Measurements from ENCODE around the gene STUM.
A peak's percentile ranks its signal among the peaks of the same experiment; 100 is the strongest.

The STUM gene

GRCh38 chr1:226648421-226648820 is 99.9 kb downstream of the STUM start:
- TF ChIP-seq CTCF (IDR thresholded peaks at IDR 0.05; ENCODE audit: borderline replicate concordance, insufficient read depth, low read depth, low read length) = no peak
- no peak overlapping the region for H3K4me3 ChIP-seq (ENCODE audit: low read depth, low read length)

- TF ChIP-seq CTCF (IDR thresholded peaks at IDR 0.05; ENCODE audit: borderline replicate concordance, insufficient read depth, low read depth, low read length) = no peak
- no peak overlapping the region for H3K4me3 ChIP-seq (ENCODE audit: low read depth, low read length)
These were observed 100.7 kb downstream of the STUM start for GRCh38 chr1:226649244-226649643.

GRCh38 chr1:226649780-226650179 is 101.2 kb downstream of the STUM start:
- TF ChIP-seq CTCF (IDR thresholded peaks at IDR 0.05; ENCODE audit: borderline replicate concordance, insufficient read depth, low read depth, low read length) = peak; percentile 6; the same call in 1 of the 2 replicates
- no peak overlapping the region for H3K4me3 ChIP-seq (ENCODE audit: low read depth, low read length)

- no peak overlapping the region for H3K4me3 ChIP-seq (ENCODE audit: low read depth, low read length)
- no peak for TF ChIP-seq CTCF (IDR thresholded peaks at IDR 0.05; ENCODE audit: borderline replicate concordance, insufficient read depth, low read depth, low read length)
These were observed 101.8 kb downstream of the STUM start for GRCh38 chr1:226650236-226650841.

GRCh38 chr1:226651041-226651731 is 102.6 kb downstream of the STUM start:
- TF ChIP-seq CTCF (IDR thresholded peaks at IDR 0.05; ENCODE audit: borderline replicate concordance, insufficient read depth, low read depth, low read length) = no peak
- no peak overlapping the region for H3K4me3 ChIP-seq (ENCODE audit: low read depth, low read length)

GRCh38 chr1:226651732-226652105 is 103.2 kb downstream of the STUM start:
- H3K4me3 ChIP-seq (ENCODE audit: low read depth, low read length) = no peak overlapping the region
- no peak for TF ChIP-seq CTCF (IDR thresholded peaks at IDR 0.05; ENCODE audit: borderline replicate concordance, insufficient read depth, low read depth, low read length)

- no peak for TF ChIP-seq CTCF (IDR thresholded peaks at IDR 0.05; ENCODE audit: borderline replicate concordance, insufficient read depth, low read depth, low read length)
These were observed 104.0 kb downstream of the STUM start for GRCh38 chr1:226652613-226653012.

More at GRCh38 chr1:226652613-226653012, 104.0 kb downstream of the STUM start:
- H3K4me3 ChIP-seq (ENCODE audit: low read depth, low read length) = no peak overlapping the region

Measured in GM12875 (cell line).